H4 (cell line): ENCODE results near the gene EML3. TPM values are rescaled to one million over a fixed set of nuclear protein-coding genes. Genes with fewer than 3 reads are reported as not detected.
A peak's percentile ranks its signal among the peaks of the same experiment; 100 is the strongest.
"Not testable (repeated sequence)": the region's sequence is repeated elsewhere in the genome, so short reads cannot be mapped to it uniquely, and the experiment has no call there.

Experiments
- DNase-seq: peaks from one replicate; pipeline ENCODE4 v3.0.0-alpha.2; 2015; ENCODE audit warnings: low spot score
- total RNA-seq: library from RNA; depleted of rRNA; stranded (reverse); fragments of >200 nt; shearing (Covaris generic); gene quantifications from 2 replicates; pipeline ENCODE4 v1.2.3, GENCODE V29; 2014; rRNA removed

Gene EML3
- 10.1 and 13.8 TPM in 2 replicates for total RNA-seq

DNA sequence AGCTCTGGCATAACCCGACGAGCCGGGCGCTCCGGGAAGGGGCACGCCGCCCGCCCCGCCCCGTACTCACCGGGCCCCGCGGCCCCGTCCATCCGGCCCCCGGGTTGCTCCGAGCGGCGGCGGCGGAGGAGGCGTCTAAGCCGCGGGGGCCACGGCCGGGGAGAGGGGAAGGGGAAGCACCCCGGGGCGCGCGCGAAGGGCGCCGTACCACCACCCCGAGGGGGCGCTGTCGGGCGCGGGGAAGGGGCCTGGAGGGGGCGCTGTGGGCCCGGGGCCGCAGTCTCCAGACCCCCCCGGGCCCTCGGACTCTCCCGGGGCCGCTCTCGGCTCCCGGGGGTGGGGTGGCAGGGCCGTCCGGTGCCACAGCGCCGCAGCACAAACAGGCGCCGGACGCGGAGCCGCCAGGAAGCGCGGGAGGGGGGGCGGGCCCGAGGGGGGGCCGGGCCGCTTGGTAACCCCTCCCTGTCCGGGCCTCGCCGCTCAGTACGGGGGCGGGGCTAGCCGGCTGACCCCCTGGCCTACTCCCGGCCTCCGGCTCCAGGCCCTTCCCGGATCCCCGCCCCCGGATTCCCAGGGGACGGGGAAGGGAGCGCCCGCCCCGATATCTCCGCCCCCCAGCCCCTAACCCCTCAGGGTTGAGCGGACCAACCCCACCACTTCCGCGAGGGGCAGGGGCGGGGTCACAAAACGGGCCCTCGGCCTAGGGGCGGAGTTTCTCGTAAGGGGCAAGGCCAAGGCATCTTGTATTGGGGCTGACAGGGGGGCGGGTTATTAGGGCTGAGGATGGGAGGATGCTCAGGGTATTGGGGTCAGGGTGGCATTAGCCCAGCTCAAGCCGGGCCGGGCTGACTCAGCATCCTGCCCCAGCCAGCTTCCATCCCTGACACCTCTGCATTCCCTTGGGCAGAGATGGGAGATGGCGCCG is at the start of gene EML3, which contains the start of gene ROM1:
Gene EML3, minus strand, starts transcription at position 410 of the 925 bp plus-strand sequence. Its CDS starts 318 bp downstream, at position 92.
Gene ROM1, plus strand, starts transcription at position 892 of the 925 bp plus-strand sequence. Its CDS starts 25 bp downstream, at position 917.
- DNase-seq, result peak; percentile 80

GRCh38 chr11:62656796-62657429 is 44.3 kb upstream of the EML3 start:
- no peak for DNase-seq

DNA sequence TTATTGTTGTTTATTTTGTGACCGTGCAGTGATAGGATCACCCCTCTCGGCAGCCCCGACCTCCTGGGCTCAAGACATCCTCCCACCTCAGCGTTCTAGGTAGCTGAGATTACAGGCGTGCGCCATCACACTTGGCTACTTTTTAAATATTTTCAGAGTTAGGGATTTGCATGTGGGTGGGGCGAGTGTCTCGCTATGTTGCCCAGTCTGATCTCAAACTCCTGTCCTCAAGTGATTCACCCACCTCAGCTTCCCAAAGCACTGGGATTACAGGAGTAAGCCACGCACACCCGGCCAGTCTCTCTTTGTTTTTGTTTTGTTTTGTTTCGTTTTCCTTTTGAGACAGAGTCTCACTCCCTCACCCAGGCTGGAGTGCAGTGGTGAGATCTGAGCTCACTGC is 41.7 kb upstream of the EML3 start:
- DNase-seq, result no peak

DNA sequence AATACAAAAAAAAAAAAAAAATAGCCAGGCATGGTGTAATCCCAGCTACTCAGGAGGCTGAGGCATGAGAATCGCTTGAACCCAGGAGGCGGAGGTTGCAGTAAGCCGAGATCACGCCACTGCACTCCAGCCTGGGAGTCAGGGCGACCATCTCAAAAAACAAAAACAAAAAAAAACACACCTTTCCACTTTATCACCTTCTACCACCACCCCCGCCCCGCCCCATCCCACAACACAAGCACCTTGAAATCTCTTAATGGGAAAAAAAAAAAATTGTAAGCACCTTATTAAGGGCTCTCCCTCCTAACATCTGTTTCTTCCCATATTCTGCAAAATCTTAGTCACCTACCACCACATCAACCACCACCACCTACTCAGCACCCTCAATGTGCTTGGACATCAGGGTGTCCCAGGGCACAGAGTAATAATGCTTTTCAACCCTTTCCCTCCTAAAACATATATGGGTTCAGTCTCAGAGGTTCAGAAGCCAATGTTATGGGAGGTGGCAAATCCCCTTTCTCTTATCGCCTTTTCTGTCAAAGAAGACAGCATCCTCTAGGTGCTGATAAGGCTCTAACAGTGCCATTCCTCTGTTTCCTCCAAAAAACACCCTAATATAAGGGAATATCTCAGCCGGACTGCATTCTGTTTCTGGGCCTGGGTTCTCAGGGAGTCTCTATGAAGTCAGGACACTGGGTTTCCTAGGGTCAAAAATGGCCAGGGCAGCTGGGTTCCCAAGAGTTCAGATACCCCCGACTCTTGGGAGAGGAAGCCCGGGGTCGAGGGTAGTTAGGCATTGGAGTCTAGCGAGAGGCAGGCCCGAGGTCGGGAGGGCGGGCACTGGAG is 39.8 kb upstream of the EML3 start:
- no peak for DNase-seq

DNA sequence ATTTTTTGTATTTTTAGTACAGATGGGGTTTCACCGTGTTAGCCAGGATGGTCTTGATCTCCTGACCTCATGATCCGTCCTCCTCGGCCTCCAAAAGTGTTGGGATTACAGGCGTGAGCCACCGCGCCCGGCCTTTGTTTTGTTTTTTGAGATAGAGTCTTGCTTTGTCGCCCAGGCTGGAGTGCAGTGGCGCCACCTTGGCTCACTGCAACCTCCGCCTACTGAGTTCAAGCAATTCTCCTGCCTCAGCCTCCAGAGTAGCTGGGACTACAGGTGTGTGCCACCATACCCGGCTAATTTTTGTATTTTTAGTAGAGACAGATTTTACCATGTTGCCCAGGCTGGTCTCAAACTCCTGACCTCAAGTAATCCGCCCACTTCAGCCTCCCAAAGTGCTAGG is 37.7 kb upstream of the EML3 start:
- DNase-seq, result not testable (repeated sequence)

GRCh38 chr11:62649486-62649885 is 36.9 kb upstream of the EML3 start:
- DNase-seq, result no peak

DNA sequence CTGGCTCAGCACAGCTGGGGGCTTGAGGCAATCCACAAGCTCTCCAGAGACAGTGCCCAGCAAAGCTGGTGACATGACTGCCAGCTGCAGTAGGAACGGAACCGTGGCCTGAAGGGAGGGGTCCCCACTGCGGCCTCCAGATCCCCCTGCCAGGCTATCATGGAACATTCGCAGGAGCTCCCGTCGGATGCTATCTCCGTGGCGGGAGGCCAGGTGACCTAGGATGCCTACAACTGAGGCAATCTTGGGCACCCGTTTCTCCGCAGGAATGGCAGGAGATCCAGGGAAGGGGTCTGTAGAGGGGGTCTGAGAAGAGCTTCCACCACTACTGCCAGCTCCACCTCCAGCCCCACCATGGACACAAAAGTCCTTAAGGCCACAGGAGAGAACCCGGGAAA is 36.4 kb upstream of the EML3 start:
- no peak for DNase-seq

GRCh38 chr11:62648185-62648966 is 35.8 kb upstream of the EML3 start:
- DNase-seq, result no peak

- DNase-seq, result no peak
These were observed 35.0 kb upstream of the EML3 start for GRCh38 chr11:62647609-62648005.

DNA sequence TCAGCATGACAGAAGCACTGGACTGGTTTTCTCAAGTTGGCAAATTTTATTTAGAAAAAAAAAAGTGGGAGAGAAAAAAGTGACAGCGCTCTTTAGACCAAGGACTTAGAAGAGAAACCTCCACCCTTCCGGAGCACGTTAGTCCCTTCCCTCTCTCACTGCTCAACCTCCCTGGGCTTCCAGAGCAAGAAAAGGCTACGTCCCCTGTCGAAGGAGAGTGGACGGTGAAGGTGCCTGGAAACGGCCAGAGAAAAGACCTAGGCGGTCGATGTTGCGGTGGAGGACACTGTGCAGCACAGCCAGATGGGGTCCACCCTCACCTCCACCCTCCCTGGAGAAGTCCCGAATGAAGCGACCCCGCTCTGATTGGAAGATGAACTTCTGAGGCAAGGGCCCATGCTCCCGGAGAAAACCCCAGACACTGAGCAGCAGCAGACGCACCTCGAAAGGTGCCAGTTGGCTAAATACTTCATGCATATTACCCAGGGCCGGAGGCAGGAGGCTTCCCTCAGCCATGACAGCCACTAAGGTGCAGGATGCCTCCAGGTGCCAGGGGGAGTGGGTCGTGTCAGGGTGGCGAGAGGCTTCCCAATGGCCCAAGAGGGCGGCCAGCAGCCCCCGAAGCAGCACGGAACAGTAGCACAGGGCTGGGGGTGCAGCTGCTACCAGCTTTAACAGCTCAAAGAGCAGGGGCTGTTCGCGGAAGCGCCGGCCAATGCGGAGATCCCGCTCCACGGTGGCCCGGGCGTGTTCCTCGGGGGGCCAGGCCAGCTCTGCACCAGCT is 34.4 kb upstream of the EML3 start:
- DNase-seq, result no peak

- DNase-seq, result peak; percentile 97
These were observed 33.6 kb upstream of the EML3 start, which contains the start of gene GANAB for GRCh38 chr11:62645946-62646824. TSS of gene GANAB (minus strand) at chr11:62646613. CDS start at chr11:62646599, 14 bp downstream.

- no peak for DNase-seq
These were observed 33.0 kb upstream of the EML3 start for GRCh38 chr11:62645671-62645945.

- DNase-seq, result no peak
These were observed 31.6 kb upstream of the EML3 start for GRCh38 chr11:62644220-62644619.

- DNase-seq, result no peak
These were observed 19.9 kb upstream of the EML3 start for GRCh38 chr11:62632492-62632891.

DNA sequence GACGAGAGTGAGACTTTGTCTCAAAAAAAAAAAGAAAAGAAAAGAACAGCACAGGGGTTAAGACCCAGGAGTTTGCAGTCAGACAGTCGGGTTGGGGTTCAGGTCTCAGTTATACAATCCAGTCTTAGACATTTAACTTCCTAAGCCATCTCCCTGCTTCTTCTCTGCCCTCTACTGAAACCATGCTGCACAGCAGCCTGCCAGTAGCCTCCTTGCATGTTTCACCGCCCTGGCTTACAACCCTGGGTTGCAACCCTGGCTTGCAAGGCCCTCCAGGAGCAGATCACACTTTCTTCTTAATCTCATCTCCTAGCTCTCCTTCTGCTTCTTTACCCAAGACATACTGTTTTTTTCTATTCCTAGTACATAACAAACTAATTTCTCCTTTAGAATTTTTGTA is 15.1 kb upstream of the EML3 start:
- DNase-seq, result no peak

DNA sequence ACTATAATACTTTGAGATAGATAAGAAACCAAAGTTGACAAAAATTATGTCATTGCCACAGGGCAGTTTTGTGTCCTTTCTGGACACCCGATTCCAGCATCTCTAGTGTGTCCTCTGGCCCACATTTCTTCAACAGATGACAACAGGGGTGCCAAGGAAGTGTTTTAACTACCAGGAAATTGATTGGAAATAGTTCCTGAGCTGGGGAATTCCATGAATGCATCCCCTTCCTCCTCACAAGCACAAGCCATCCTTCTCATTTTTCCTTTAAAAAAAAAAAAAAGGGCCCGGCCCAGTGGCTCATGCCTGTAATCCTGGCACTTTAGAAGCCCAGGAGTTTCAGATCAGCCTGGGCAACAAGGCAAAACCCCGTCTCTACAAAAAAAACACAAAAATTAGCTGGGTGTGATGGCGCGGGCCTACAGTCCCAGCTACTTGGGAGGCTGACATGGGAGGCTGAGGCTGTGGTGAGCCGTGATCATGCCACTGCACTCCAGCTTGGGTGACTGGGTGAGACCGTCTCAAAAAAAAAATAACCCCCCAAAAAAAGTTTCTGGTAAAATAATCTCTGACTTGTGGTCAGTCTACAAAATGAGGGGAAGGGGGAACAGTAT is 10.0 kb upstream of the EML3 start:
- no peak for DNase-seq

DNA sequence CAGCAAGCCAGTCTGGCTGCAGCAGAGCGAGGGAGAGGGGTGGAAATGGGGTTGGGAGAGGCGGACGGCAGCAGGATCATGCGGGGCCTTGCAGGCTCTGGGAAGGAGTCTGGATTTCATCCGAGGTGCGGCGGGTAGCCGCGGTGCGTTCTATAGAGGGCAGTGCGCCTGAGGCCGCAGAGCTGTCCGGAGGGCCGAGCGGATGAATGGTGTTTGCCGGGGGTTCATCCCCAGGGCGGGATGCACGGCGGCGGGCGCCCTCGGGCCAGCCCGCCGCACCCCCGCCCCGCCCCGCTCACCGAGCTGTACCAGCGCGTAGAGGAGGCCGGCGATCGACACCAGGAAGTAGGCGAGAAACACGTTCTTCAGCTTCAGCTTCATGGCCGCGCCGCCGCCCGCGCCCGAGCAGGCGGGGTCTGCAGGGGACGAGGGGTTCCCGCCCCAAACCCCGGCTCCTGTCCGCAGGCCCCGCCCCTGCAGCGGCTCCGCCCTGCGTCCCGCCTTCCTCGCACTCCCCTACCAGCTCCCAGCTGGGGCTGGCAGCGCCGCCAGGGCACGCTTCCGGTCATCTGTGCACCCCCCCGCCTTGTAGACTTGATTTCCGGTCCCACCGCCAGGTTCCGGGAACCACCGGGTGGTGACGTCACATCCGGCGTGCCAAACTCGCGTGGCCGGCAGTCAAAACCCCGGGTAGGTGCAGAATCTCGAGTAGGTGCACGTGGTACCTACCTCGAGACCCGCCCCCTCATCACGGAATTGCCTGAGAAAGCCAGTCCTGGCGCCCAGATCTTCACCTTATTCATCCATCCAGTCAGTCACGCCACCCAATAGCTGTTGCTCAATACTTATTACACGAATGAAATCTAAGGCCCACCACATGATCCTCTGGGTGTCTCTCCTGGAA is 9.2 kb upstream of the EML3 start, which contains the start of gene B3GAT3:
Gene B3GAT3, minus strand, starts transcription at position 420 of the 904 bp plus-strand sequence. Its CDS starts 39 bp downstream, at position 381.
- DNase-seq, result peak; percentile 98
